ENCODE data around the gene PDIK1L. TPM values are rescaled to one million over a fixed set of nuclear protein-coding genes. Genes with fewer than 3 reads are reported as not detected.

PDIK1L gene
- total and polyA plus RNA-seq, 2 donors: 6.1 to 11.9 TPM

DNA sequence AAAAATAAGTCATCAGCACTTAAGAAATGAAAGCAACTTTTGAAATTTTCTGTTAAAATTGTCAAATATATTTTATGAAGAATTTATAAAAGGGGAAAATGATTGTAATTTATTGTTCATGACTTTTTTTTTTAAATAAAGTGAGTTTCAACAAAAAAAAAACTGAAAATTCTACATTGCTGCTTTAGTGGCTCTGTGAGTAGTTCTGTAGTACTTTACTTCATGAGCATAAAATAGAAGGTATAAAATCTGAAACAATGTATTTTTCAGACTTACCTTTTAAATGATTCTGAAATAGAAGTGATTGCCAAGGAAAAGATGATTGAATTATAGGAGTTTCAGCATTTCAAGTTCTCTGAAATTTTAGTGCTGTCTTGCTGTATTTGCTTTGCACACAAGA is 13.8 kb downstream of the PDIK1L start:
- no peaks in the 10 kb centered on the region for H3K9me3 ChIP-seq (ENCODE audit: control insufficient read depth in 2 of 2, insufficient read depth in 1 of 2, low read length in 1 of 2)
- H3K4me3 ChIP-seq (ENCODE audit: low read length in 2 of 2): no peak overlapping the region
- no peaks in the 10 kb centered on the region for H3K27me3 ChIP-seq (ENCODE audit: control insufficient read depth in 2 of 2, insufficient read depth in 1 of 2, low read length in 1 of 2)
- peak overlapping the region in 1 of 2 donors; percentile 96 for H3K27ac ChIP-seq (ENCODE audit: low read depth in 1 of 2, low read length in 1 of 2)
- DNase-seq (ENCODE audit: low read depth in 6 of 9, low spot score in 9 of 9): no peak
- H3K4me1 ChIP-seq (ENCODE audit: control insufficient read depth in 2 of 2, insufficient read depth in 2 of 2, low read length in 2 of 2): peaks cover 19 to 31% of the 10 kb centered on the region in 2 donors
- peaks cover 9 to 13% of the 10 kb centered on the region in 2 donors for H3K36me3 ChIP-seq (ENCODE audit: control insufficient read depth in 2 of 2, insufficient read depth in 2 of 2, low read length in 1 of 2)

DNA sequence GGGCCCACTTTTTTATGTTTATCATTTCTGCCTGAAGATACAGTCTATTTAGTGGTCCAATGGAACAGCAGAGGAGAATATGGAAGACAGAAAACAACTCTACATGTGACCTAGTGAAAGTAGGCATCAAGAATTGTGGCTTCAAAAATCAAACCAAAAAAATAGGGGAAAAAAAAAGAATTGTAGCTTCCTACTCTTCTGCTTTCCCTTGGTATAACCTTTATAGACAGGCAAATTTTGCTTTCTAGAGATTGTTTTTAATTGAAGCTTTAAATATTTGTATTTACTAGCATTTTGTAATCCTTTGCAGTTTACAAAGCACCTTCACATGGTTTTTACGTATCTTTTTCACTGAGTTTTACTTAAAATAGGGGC is 14.3 kb downstream of the PDIK1L start:
- H3K27ac ChIP-seq (ENCODE audit: low read depth in 1 of 2, low read length in 1 of 2): peak overlapping the region; percentile 84 to 96
- 6% methylated on average over 1 of the region's 1 CpG for WGBS

GRCh38 chr1:26126321-26127084 is 14.9 kb downstream of the PDIK1L start:
- Histone ChIP-seq H3K4me3 (ENCODE audit: low read length in 2 of 2) (peak overlapping the region; percentile 25 to 34), H3K36me3 (ENCODE audit: control insufficient read depth in 2 of 2, insufficient read depth in 2 of 2, low read length in 1 of 2) (peaks cover 9 to 13% of the 10 kb centered on the region in 2 donors), H3K27ac (ENCODE audit: low read depth in 1 of 2, low read length in 1 of 2) (peak overlapping the region; percentile 84 to 96), H3K9me3 (ENCODE audit: control insufficient read depth in 2 of 2, insufficient read depth in 1 of 2, low read length in 1 of 2) (no peaks in the 10 kb centered on the region), H3K4me1 (ENCODE audit: control insufficient read depth in 2 of 2, insufficient read depth in 2 of 2, low read length in 2 of 2) (peaks cover 25 to 34% of the 10 kb centered on the region in 2 donors), H3K27me3 (ENCODE audit: control insufficient read depth in 2 of 2, insufficient read depth in 1 of 2, low read length in 1 of 2) (no peaks in the 10 kb centered on the region)
- 36% methylated on average over 9 of the region's 9 CpGs for WGBS
- peak in 8 of 9 donors; percentile 64 to 95 (median 83) for DNase-seq (ENCODE audit: low read depth in 6 of 9, low spot score in 9 of 9)

More for the DNA sequence above, 14.3 kb downstream of the PDIK1L start:
- H3K4me1 ChIP-seq (ENCODE audit: control insufficient read depth in 2 of 2, insufficient read depth in 2 of 2, low read length in 2 of 2): peaks cover 24 to 34% of the 10 kb centered on the region in 2 donors
- no peak for DNase-seq (ENCODE audit: low read depth in 6 of 9, low spot score in 9 of 9)
- no peaks in the 10 kb centered on the region for H3K27me3 ChIP-seq (ENCODE audit: control insufficient read depth in 2 of 2, insufficient read depth in 1 of 2, low read length in 1 of 2)
- peaks cover 9 to 13% of the 10 kb centered on the region in 2 donors for H3K36me3 ChIP-seq (ENCODE audit: control insufficient read depth in 2 of 2, insufficient read depth in 2 of 2, low read length in 1 of 2)
- H3K4me3 ChIP-seq (ENCODE audit: low read length in 2 of 2): peak overlapping the region; percentile 3 to 34
- H3K9me3 ChIP-seq (ENCODE audit: control insufficient read depth in 2 of 2, insufficient read depth in 1 of 2, low read length in 1 of 2): no peaks in the 10 kb centered on the region

- peaks cover 25 to 34% of the 10 kb centered on the region in 2 donors for H3K4me1 ChIP-seq (ENCODE audit: control insufficient read depth in 2 of 2, insufficient read depth in 2 of 2, low read length in 2 of 2)
- DNase-seq (ENCODE audit: low read depth in 6 of 9, low spot score in 9 of 9): peak in 3 of 9 donors; percentile 38 to 66 (median 39)
- peak overlapping the region; percentile 25 to 34 for H3K4me3 ChIP-seq (ENCODE audit: low read length in 2 of 2)
- H3K27me3 ChIP-seq (ENCODE audit: control insufficient read depth in 2 of 2, insufficient read depth in 1 of 2, low read length in 1 of 2): no peaks in the 10 kb centered on the region
- H3K27ac ChIP-seq (ENCODE audit: low read depth in 1 of 2, low read length in 1 of 2): peak overlapping the region; percentile 75 to 96
- 38% methylated on average over 13 of the region's 13 CpGs for WGBS
- no peaks in the 10 kb centered on the region for H3K9me3 ChIP-seq (ENCODE audit: control insufficient read depth in 2 of 2, insufficient read depth in 1 of 2, low read length in 1 of 2)
- H3K36me3 ChIP-seq (ENCODE audit: control insufficient read depth in 2 of 2, insufficient read depth in 2 of 2, low read length in 1 of 2): peaks cover 3 to 5% of the 10 kb centered on the region in 2 donors
Measured at GRCh38 chr1:26127235-26128163, 15.9 kb downstream of the PDIK1L start.

DNA sequence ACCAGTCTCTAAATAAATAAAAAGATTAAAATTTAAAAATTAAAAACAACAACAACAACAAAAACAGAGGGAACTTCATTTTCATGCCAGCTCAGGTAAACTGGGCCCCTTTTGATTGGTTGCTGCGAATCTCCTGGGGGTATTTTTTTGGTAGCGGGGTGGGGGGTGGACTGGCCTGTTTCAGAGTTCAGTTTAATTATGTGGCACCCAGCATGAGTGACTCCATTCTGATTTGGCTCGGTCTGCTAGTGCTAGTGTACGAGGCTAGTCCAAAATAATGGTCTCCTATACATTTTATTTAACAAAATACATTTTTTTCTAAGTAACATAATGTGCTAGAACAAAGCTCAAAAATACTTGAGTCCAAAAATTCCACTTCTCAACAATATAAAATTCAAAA is 18.2 kb downstream of the PDIK1L start:
- WGBS: 98% methylated on average over 4 of the region's 4 CpGs
- no peaks in the 10 kb centered on the region for H3K27me3 ChIP-seq (ENCODE audit: control insufficient read depth in 2 of 2, insufficient read depth in 1 of 2, low read length in 1 of 2)
- H3K4me3 ChIP-seq (ENCODE audit: low read length in 2 of 2): no peak overlapping the region
- H3K9me3 ChIP-seq (ENCODE audit: control insufficient read depth in 2 of 2, insufficient read depth in 1 of 2, low read length in 1 of 2): no peaks in the 10 kb centered on the region
- H3K36me3 ChIP-seq (ENCODE audit: control insufficient read depth in 2 of 2, insufficient read depth in 2 of 2, low read length in 1 of 2): no peaks in the 10 kb centered on the region
- no peak for DNase-seq (ENCODE audit: low read depth in 6 of 9, low spot score in 9 of 9)
- H3K4me1 ChIP-seq (ENCODE audit: control insufficient read depth in 2 of 2, insufficient read depth in 2 of 2, low read length in 2 of 2): peaks cover 25 to 29% of the 10 kb centered on the region in 2 donors
- H3K27ac ChIP-seq (ENCODE audit: low read depth in 1 of 2, low read length in 1 of 2): no peak overlapping the region

DNA sequence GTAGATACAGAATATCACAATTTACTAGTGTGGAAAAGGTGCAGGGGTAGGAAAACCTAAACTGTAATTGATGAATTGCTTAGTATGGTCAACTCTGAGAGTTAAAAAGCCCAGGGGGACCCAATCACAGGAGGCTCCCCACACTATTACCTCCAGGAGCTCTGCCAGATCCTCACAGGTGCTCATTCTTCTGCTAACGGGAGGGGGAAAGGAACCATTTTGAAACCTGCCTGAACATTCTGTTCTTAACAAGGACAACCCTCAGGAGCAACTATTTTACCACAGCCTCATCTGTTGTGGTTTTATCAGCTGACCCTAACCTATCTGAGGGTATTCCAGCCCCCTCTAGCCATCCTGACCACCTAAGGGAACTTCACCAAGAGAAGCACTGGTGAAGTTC is 19.1 kb downstream of the PDIK1L start:
- Histone ChIP-seq H3K4me3 (ENCODE audit: low read length in 2 of 2) (no peak overlapping the region), H3K9me3 (ENCODE audit: control insufficient read depth in 2 of 2, insufficient read depth in 1 of 2, low read length in 1 of 2) (no peaks in the 10 kb centered on the region), H3K27ac (ENCODE audit: low read depth in 1 of 2, low read length in 1 of 2) (no peak overlapping the region), H3K27me3 (ENCODE audit: control insufficient read depth in 2 of 2, insufficient read depth in 1 of 2, low read length in 1 of 2) (no peaks in the 10 kb centered on the region), H3K36me3 (ENCODE audit: control insufficient read depth in 2 of 2, insufficient read depth in 2 of 2, low read length in 1 of 2) (no peaks in the 10 kb centered on the region), H3K4me1 (ENCODE audit: control insufficient read depth in 2 of 2, insufficient read depth in 2 of 2, low read length in 2 of 2) (peaks cover 24 to 29% of the 10 kb centered on the region in 2 donors)
- 33% methylated on average over 1 of the region's 1 CpG for WGBS
- DNase-seq (ENCODE audit: low read depth in 6 of 9, low spot score in 9 of 9): peak in 1 of 9 donors; percentile 20

- Histone ChIP-seq H3K4me3 (ENCODE audit: low read length in 2 of 2) (no peak overlapping the region), H3K36me3 (ENCODE audit: control insufficient read depth in 2 of 2, insufficient read depth in 2 of 2, low read length in 1 of 2) (no peaks in the 10 kb centered on the region), H3K9me3 (ENCODE audit: control insufficient read depth in 2 of 2, insufficient read depth in 1 of 2, low read length in 1 of 2) (no peaks in the 10 kb centered on the region), H3K27me3 (ENCODE audit: control insufficient read depth in 2 of 2, insufficient read depth in 1 of 2, low read length in 1 of 2) (no peaks in the 10 kb centered on the region), H3K27ac (ENCODE audit: low read depth in 1 of 2, low read length in 1 of 2) (no peak overlapping the region), H3K4me1 (ENCODE audit: control insufficient read depth in 2 of 2, insufficient read depth in 2 of 2, low read length in 2 of 2) (peaks cover 15 to 20% of the 10 kb centered on the region in 2 donors)
- 97% methylated on average over 5 of the region's 5 CpGs for WGBS
- DNase-seq (ENCODE audit: low read depth in 6 of 9, low spot score in 9 of 9): no peak
Measured at GRCh38 chr1:26132128-26132833, 20.7 kb downstream of the PDIK1L start.

DNA sequence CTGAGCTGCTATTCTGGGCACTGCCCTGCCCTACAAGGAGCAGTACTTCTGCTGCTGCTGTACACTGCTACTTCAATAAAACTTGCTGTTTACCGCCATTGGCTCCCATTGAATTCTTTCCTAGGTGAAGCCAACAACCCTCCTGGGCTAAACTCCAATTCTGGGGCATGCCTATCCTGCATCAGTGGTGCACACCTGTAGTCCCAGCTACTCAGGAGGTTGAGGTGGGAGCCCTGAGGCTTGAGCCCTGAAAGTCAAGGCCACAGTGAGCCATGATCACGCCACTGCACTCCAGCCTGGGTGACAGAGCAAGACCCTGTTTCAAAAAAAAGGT is 21.2 kb downstream of the PDIK1L start:
- Histone ChIP-seq H3K27me3 (ENCODE audit: control insufficient read depth in 2 of 2, insufficient read depth in 1 of 2, low read length in 1 of 2) (no peaks in the 10 kb centered on the region), H3K9me3 (ENCODE audit: control insufficient read depth in 2 of 2, insufficient read depth in 1 of 2, low read length in 1 of 2) (no peaks in the 10 kb centered on the region), H3K36me3 (ENCODE audit: control insufficient read depth in 2 of 2, insufficient read depth in 2 of 2, low read length in 1 of 2) (no peaks in the 10 kb centered on the region), H3K4me3 (ENCODE audit: low read length in 2 of 2) (no peak overlapping the region), H3K27ac (ENCODE audit: low read depth in 1 of 2, low read length in 1 of 2) (no peak overlapping the region), H3K4me1 (ENCODE audit: control insufficient read depth in 2 of 2, insufficient read depth in 2 of 2, low read length in 2 of 2) (peaks cover 10 to 15% of the 10 kb centered on the region in 2 donors)
- no peak for DNase-seq (ENCODE audit: low read depth in 6 of 9, low spot score in 9 of 9)
- WGBS: over 99% methylated on average over 2 of the region's 2 CpGs

All from thymus (tissue), 11 donors.